EH (cell line): Measurements from ENCODE around the gene INPP4B.

ENCODE experiments used
- DNase-seq: peaks from one replicate; pipeline ENCODE4 v3.0.0-alpha.2; 2015; ENCODE audit warnings: low read depth

INPP4B gene

GRCh38 chr4:142377342-142378091 is 468.6 kb downstream of the INPP4B start:
- DNase-seq, result no peak

GRCh38 chr4:142376204-142376603 is 469.9 kb downstream of the INPP4B start:
- DNase-seq, result no peak

DNA sequence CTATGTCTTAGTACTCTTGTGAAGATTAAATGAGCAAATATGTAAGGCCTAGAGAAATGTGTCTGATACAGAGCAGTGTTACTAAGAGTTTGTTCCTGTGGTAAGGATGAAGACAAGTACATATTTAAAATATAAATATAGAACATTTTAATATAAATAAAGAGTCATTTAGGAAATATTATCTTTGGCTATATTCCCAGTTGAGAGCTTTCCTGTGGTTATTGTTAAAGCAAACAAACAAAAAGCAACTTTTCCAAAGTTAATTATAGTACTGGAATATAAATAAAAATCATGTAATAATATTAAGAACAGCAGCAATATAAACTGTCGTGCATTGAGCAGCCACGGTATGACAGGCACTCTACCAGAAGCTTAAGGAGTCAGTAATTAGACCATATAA is 472.5 kb downstream of the INPP4B start:
- peak; percentile 71 for DNase-seq

GRCh38 chr4:142372530-142373260 is 473.4 kb downstream of the INPP4B start:
- DNase-seq, result peak; percentile 59

- peak; percentile 76 for DNase-seq
These were observed 477.0 kb downstream of the INPP4B start for GRCh38 chr4:142369141-142369540.

- no peak for DNase-seq
These were observed 478.5 kb downstream of the INPP4B start for GRCh38 chr4:142367418-142368180.

DNA sequence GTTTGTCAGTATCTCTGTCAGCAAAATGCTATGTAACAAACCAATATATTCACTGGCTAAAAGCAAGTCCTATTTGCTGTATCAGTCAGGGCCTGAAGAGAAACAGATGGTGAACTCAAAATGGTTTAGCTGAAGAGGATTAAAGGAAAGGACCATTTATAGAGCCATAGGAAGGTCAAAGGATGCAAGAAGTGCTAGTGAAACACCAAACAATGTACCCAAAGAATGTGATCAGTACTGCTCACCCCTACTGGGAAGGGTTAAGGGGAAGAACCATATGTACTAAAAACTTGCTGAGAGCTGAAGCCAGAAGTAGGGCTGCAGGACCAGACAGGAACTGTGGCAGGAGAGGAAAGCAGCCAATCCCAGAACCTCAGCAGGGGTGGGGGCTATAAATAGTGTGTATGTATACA is 479.3 kb downstream of the INPP4B start:
- peak; percentile 24 for DNase-seq

DNA sequence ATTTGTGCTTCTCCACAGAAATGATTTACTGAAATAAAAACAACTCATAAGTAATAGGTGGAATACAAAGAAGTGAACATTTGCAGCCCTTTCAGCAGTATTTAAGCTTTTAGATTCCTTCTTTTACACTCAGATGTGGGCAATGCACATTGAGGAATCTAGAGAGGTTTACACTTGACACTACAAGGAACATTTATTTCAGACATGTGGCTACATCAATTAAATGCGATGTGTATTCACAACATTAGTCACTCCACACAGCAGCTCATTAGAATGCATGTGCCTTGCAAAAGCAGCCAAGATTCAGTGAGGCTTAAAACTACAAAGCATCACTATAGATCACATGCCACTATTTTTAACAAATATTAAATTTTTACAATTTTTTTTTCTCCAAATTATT is 480.7 kb downstream of the INPP4B start:
- DNase-seq, result peak; percentile 71

GRCh38 chr4:142363686-142364085 is 482.4 kb downstream of the INPP4B start:
- DNase-seq, result peak; percentile 21

- no peak for DNase-seq
These were observed 484.1 kb downstream of the INPP4B start for GRCh38 chr4:142361981-142362380.

DNA sequence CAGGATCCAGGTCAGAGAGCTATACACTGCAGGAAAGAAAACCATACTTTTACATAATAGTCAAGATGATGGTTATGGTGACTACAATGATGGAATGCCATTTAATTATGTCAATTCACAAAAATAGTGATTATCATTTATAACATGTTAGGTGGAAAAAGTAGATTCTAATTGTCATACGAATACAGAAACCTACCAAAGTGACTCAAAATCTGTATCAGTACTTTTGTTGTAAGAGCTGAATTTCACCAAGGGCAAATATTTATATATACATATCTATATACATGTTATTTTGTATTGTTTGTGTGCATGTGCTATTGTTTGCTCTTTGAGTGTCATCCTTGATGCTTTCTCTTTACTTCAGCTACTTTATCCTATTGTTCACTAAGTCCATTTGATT is 485.4 kb downstream of the INPP4B start:
- no peak for DNase-seq

- no peak for DNase-seq
These were observed 487.4 kb downstream of the INPP4B start for GRCh38 chr4:142358656-142359055.

GRCh38 chr4:142356801-142357200 is 489.3 kb downstream of the INPP4B start:
- DNase-seq, result no peak

DNA sequence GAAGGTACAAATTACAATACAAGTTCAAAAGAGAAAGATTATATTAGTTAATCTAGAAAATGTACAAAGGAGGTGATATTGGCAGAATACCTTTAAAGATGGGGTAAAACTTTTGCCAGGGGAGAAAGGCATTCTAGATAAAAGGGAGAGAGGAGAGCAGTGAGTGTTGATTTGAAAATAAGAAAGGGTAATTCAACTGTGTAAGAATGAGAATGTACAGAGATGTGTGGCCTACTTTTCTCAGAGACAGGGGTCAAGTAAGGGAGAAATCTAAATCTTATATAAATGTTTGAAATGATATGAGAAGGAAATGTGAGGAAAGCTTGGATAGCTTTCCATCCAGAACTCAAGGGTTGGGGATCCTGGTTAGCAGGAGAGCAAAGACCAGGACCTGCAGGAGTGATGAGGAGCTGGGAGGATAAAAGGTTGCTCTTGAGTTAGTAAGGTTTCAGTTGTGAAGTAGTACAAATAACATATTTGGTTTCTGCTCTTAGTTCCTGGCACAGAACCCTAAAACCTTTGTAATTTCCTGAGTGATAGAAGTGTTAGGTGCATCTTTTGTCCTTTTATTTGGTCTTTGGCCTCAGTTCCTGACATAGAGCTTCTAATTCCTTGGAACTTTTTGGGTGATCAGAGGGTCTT is 489.9 kb downstream of the INPP4B start:
- no peak for DNase-seq

GRCh38 chr4:142355421-142355930 is 490.6 kb downstream of the INPP4B start:
- DNase-seq, result peak; percentile 21

DNA sequence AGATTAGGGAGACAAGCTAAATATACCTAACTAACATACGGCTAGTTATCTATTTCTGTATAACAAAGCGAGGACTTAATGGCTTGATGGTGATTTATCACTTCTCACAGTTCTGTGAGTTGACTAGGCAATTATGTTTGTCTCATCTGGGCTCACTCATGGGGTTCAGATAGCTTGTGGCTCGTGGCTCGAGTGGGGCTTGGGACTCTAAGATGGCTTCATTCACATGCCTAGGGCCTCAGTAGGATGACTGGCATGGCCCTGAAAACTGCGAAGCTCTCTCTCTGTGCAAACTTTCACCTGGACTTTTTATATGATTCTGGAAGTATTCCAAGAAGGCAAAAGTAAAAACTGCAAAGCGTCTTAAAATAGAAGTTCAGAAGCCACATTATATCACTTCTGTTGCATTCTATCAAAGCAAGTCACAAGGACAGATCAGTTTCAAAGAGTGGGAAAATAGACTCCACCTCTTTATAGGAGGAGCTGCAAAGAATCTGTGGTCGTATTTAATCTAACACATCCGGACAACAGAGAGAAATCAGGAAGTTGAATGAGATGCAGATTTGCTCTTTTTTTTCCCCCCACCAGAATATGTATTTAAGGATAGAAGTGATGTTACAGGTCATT is 491.2 kb downstream of the INPP4B start:
- peak; percentile 19 for DNase-seq

GRCh38 chr4:142354041-142354440 is 492.1 kb downstream of the INPP4B start:
- peak; percentile 70 for DNase-seq

DNA sequence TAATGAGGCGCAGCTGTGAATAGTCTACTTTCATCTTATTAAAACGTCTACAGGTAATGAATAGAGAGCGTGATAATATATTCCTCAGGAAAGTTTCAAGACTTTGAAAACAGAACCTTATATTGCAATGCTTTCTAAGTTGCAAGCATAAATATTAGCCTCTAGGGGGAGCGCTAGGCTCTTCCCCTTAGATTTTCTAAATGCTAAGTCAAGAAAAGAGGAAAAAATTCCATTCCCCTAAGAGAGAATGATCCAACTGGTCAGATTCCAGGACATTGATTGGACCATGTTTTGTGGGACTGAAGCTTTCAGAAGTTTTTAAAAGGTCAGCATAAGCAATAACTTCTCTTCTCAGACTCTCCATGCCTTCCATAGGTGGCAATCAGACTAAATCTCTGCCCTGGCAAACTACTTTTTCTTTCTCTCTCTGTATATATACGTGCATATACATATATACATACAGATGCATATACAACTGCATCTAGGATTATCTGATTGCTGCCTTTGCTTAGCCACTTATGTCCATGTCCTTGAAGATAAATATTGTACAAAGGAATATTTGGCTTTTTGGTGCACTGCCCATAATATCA is 492.9 kb downstream of the INPP4B start:
- peak; percentile 82 for DNase-seq

DNA sequence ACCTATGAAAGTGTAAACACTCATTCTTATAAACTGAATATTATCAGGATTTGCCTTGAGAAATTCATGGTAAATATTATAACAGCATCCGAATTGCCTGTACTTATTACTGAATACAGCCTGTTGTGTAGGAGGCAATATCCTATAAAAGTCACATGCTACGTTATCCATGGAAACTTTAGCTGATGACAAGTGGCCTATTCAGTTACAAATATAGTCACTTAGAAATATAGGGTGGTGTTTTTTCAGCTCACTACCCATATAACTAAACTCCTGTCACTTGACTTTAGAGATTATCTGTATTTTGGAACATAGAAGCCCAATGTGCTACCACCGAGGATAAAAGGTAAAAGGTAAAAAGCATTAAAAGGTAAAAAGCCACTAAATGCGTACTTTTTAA is 493.4 kb downstream of the INPP4B start:
- DNase-seq, result no peak

DNA sequence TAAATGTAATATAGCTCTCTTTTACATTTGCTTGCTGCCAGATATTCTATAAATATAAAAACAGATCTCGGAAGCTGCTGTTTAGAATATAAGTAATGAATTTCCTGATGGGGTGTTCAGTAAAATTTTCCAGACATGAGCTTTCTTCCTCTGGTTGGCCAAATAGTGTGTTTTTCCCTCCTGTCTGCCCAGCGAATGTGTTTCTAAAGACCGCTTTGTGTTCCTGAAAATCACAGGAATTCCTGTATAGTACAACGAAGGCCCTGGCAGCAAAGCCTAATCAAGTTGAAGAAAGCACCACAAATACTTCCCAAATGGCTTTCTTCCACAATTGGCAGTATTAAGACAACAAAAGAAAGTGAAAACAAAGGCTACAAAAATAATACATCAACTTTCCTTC is 494.1 kb downstream of the INPP4B start:
- no peak for DNase-seq

GRCh38 chr4:142350871-142351270 is 495.2 kb downstream of the INPP4B start:
- DNase-seq, result peak; percentile 27
